ENCODE results near the gene FASTK.

GRCh38 chr7:151119902-151120301 lies 39.3 kb upstream of the FASTK start:
- TF ChIP-seq POLR2A (IDR thresholded peaks at IDR 0.05) (no peak), EP300 (IDR thresholded peaks at IDR 0.05; ENCODE audit: low read depth) (no peak), POLR2AphosphoS5 (IDR thresholded peaks at IDR 0.05) (no peak)
- TF ChIP-seq, protein P1, sequence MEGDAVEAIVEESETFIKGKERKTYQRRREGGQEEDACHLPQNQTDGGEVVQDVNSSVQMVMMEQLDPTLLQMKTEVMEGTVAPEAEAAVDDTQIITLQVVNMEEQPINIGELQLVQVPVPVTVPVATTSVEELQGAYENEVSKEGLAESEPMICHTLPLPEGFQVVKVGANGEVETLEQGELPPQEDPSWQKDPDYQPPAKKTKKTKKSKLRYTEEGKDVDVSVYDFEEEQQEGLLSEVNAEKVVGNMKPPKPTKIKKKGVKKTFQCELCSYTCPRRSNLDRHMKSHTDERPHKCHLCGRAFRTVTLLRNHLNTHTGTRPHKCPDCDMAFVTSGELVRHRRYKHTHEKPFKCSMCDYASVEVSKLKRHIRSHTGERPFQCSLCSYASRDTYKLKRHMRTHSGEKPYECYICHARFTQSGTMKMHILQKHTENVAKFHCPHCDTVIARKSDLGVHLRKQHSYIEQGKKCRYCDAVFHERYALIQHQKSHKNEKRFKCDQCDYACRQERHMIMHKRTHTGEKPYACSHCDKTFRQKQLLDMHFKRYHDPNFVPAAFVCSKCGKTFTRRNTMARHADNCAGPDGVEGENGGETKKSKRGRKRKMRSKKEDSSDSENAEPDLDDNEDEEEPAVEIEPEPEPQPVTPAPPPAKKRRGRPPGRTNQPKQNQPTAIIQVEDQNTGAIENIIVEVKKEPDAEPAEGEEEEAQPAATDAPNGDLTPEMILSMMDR (IDR thresholded peaks at IDR 0.05), result no peak
